DOHH2 (cell line): ENCODE data around the gene SPATA31A5.
"Not testable (repeated sequence)": the region's sequence is repeated elsewhere in the genome, so short reads cannot be mapped to it uniquely, and the experiment has no call there.

Experiments
- EZH2phosphoT487 ChIP-seq: fragments of 200-600 bp; sonication (generic); IDR thresholded peaks from 2 replicates; pipeline ENCODE4 v1.6.1; 2017; ENCODE audit warnings: borderline replicate concordance, mild to moderate bottlenecking, antibody characterized with exemption, low read length, moderate library complexity, mixed read lengths
- TF ChIP-seq, protein P1 (sequence below): fragments of 200-600 bp; sonication (generic); IDR thresholded peaks from one replicate; pipeline ENCODE4 v1.5.1; 2014; ENCODE audit warnings: antibody characterized with exemption, mild to moderate bottlenecking, low read depth, low read length; ENCODE audit not compliant: poor library complexity, severe bottlenecking

DNA sequence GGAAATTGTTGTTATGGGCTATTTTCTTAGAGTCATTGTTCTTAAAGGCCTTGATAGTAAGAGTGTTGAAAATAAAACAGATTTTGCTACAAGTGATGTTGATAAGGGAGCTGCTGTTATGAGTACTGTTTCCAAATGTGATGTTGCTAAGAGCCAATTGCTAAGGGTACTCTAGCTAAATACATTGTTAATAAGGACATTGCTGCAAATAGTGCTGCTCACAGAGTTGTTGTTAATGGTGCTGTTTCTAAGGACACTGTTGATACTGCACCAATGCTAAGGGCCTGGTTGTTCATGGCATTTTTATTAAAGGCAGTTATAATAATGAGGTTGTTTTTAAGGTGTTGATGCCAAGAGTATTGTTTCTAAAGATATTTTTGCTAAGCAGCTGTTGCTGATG, 52.2 kb downstream of the SPATA31A5 start:
- TF ChIP-seq, protein P1, sequence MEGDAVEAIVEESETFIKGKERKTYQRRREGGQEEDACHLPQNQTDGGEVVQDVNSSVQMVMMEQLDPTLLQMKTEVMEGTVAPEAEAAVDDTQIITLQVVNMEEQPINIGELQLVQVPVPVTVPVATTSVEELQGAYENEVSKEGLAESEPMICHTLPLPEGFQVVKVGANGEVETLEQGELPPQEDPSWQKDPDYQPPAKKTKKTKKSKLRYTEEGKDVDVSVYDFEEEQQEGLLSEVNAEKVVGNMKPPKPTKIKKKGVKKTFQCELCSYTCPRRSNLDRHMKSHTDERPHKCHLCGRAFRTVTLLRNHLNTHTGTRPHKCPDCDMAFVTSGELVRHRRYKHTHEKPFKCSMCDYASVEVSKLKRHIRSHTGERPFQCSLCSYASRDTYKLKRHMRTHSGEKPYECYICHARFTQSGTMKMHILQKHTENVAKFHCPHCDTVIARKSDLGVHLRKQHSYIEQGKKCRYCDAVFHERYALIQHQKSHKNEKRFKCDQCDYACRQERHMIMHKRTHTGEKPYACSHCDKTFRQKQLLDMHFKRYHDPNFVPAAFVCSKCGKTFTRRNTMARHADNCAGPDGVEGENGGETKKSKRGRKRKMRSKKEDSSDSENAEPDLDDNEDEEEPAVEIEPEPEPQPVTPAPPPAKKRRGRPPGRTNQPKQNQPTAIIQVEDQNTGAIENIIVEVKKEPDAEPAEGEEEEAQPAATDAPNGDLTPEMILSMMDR: not testable (repeated sequence)
- not testable (repeated sequence) for TF ChIP-seq EZH2phosphoT487
